ENCODE results near the gene IL4I1. TPM values are rescaled to one million over a fixed set of nuclear protein-coding genes. Genes with fewer than 3 reads are reported as not detected.

Gene IL4I1
- total and polyA plus RNA-seq, 7 donors, result 0.05 to 3.3 (median 0.39) TPM

GRCh38 chr19:49923055-49924003 lies 26.6 kb upstream of the IL4I1 start:
- intact Hi-C loops (cut with DNase I), result no loop called here
- 79 to 85% (median 81%) methylated on average over 31 of the region's 31 CpGs for WGBS, 3 donors
- ATAC-seq (no peak), DNase-seq (peak in 1 of 2 donors; percentile 34)
- Histone ChIP-seq H3K4me1 (peaks cover 26% of the 10 kb centered on the region), H3K4me3 (no peak overlapping the region), H3K9me3 (no peaks in the 10 kb centered on the region), H3K27ac (no peak overlapping the region), H3K36me3 (ENCODE audit: insufficient read depth in 1 of 2, low read depth in 1 of 2) (peaks cover 0 to 59% of the 10 kb centered on the region in 2 donors), H3K27me3 (ENCODE audit: insufficient read depth in 3 of 3, low read length in 2 of 3) (no peaks in the 10 kb centered on the region)
- TF ChIP-seq CTCF (IDR thresholded peaks at IDR 0.05), result no peak

- H3K9me3 ChIP-seq, result no peaks in the 10 kb centered on the region
- TF ChIP-seq CTCF (IDR thresholded peaks at IDR 0.05), result no peak
- H3K4me1 ChIP-seq, result peaks cover 14% of the 10 kb centered on the region
- peak in 3 of 4 donors; percentile 15 to 22 (median 18) for ATAC-seq
- no peaks in the 10 kb centered on the region for H3K27me3 ChIP-seq (ENCODE audit: insufficient read depth in 3 of 3, low read length in 2 of 3)
- H3K36me3 ChIP-seq (ENCODE audit: insufficient read depth in 1 of 2, low read depth in 1 of 2), result peaks cover 0 to 58% of the 10 kb centered on the region in 2 donors
- intact Hi-C loops (cut with DNase I), result no loop called here
- WGBS, 3 donors, result 74 to 80% (median 76%) methylated on average over 22 of the region's 22 CpGs
- H3K4me3 ChIP-seq, result no peak overlapping the region
- DNase-seq, result peak in 1 of 2 donors; percentile 65
- no peak overlapping the region for H3K27ac ChIP-seq
These were observed 25.4 kb upstream of the IL4I1 start for GRCh38 chr19:49921871-49922795.

GRCh38 chr19:49920624-49921363 lies 24.1 kb upstream of the IL4I1 start:
- H3K4me1 ChIP-seq, result peaks cover 12% of the 10 kb centered on the region
- DNase-seq, result peak in 1 of 2 donors; percentile 50

More at GRCh38 chr19:49920624-49921363, 24.1 kb upstream of the IL4I1 start:
- Histone ChIP-seq H3K9me3 (no peaks in the 10 kb centered on the region), H3K36me3 (ENCODE audit: insufficient read depth in 1 of 2, low read depth in 1 of 2) (peaks cover 0 to 56% of the 10 kb centered on the region in 2 donors), H3K4me3 (no peak overlapping the region), H3K27me3 (ENCODE audit: insufficient read depth in 3 of 3, low read length in 2 of 3) (no peaks in the 10 kb centered on the region), H3K27ac (no peak overlapping the region)
- 90 to 93% (median 91%) methylated on average over 24 of the region's 24 CpGs for WGBS, 3 donors
- ATAC-seq, result no peak
- intact Hi-C loops (cut with DNase I), result no loop called here
- no peak for TF ChIP-seq CTCF (IDR thresholded peaks at IDR 0.05)
